Gastroesophageal sphincter (tissue), 4 donors: ENCODE results near the gene WWC1. TPM values are rescaled to one million over a fixed set of nuclear protein-coding genes. Genes with fewer than 3 reads are reported as not detected.
"Not testable (repeated sequence)": the region's sequence is repeated elsewhere in the genome, so short reads cannot be mapped to it uniquely, and the experiment has no call there.

ENCODE experiments used
- ATAC-seq: fragments of 150-250 bp; one replicate; pipeline ENCODE4 v1.9.1; 2016; ENCODE audit warnings: mild to moderate bottlenecking, moderate library complexity
- H3K27ac ChIP-seq, 4 donors: fragments of 200-600 bp; sonication (generic) in 3 of 4; 1 replicate in 3 of 4; 2 replicates in 1 of 4; pipeline ENCODE4 v1.5.1; 2016 to 2019
- H3K27me3 ChIP-seq: fragments of 200-600 bp; sonication (generic); one replicate; pipeline ENCODE4 v1.5.1; 2019
- H3K36me3 ChIP-seq, 2 donors: fragments of 200-600 bp; sonication (generic); one replicate each; pipeline ENCODE4 v1.5.1; 2019; ENCODE audit warnings: control low read depth in 1 of 2
- H3K4me1 ChIP-seq, 3 donors: fragments of 200-600 bp; sonication (generic); 1 replicate in 2 of 3; 2 replicates in 1 of 3; pipeline ENCODE4 v1.5.1; 2016 to 2019; ENCODE audit warnings: control low read depth in 2 of 3
- H3K4me3 ChIP-seq, 2 donors: fragments of 200-600 bp; sonication (generic); one replicate each; pipeline ENCODE4 v1.5.1; 2019; ENCODE audit warnings: mild to moderate bottlenecking in 1 of 2, moderate library complexity in 1 of 2
- H3K9me3 ChIP-seq, 3 donors: fragments of 200-600 bp; sonication (generic); one replicate each; pipeline ENCODE4 v1.5.1; 2017 to 2019; ENCODE audit warnings: control low read depth in 2 of 3
- CTCF ChIP-seq, 4 experiments: fragments of 200-600 bp in 2 of 4; fragments of 450-650 bp in 2 of 4; sonication (generic) in 1 of 4; IDR thresholded peaks; one replicate each; pipeline ENCODE4 v1.5.1; 2017 to 2019; ENCODE audit warnings: antibody characterized with exemption in 4 of 4, mild to moderate bottlenecking in 2 of 4, moderate library complexity in 2 of 4
- EP300 ChIP-seq: sonication (generic); formaldehyde crosslinking; IDR thresholded peaks from one replicate; pipeline ENCODE4 v1.6.1; 2017; ENCODE audit warnings: antibody characterized with exemption, mild to moderate bottlenecking
- POLR2A ChIP-seq, 2 donors: fragments of 450-650 bp; IDR thresholded peaks; one replicate each; pipeline ENCODE4 v1.6.1; 2017; ENCODE audit warnings: antibody characterized with exemption in 2 of 2, mild to moderate bottlenecking in 2 of 2, moderate library complexity in 1 of 2
- POLR2AphosphoS5 ChIP-seq: sonication (generic); formaldehyde crosslinking; IDR thresholded peaks from one replicate; pipeline ENCODE4 v1.6.1; 2017; ENCODE audit warnings: antibody characterized with exemption
- WGBS, 2 donors: methylation state at CpG; one replicate each; pipeline ENCODE4 v1.1.5; 2018; ENCODE audit warnings: low coverage in 1 of 2; 5-methylcytosine and 5-hydroxymethylcytosine counted together
- total RNA-seq, 4 donors: library from RNA; depleted of rRNA; stranded (reverse); fragments of >200 nt; gene quantifications; one replicate each; pipeline ENCODE4 v1.1.0, GENCODE V29; 2016

WWC1 gene
- total RNA-seq, 4 donors from 2014 or later: 0.67 to 6.9 (median 3.8) TPM

GRCh38 chr5:168285696-168286095, 5.7 kb upstream of the WWC1 start:
- no peak overlapping the region for H3K4me3 ChIP-seq
- TF ChIP-seq CTCF (IDR thresholded peaks at IDR 0.05): no peak
- no peak for TF ChIP-seq POLR2AphosphoS5
- TF ChIP-seq POLR2A (IDR thresholded peaks at IDR 0.05): no peak
- no peak for TF ChIP-seq EP300

GRCh38 chr5:168286386-168286785, 5.1 kb upstream of the WWC1 start:
- peaks cover 30% of the 10 kb centered on the region for H3K27me3 ChIP-seq

More at GRCh38 chr5:168285696-168286095, 5.7 kb upstream of the WWC1 start:
- no peak for ATAC-seq
- Histone ChIP-seq H3K27ac (no peak overlapping the region), H3K4me1 (no peaks in the 10 kb centered on the region), H3K36me3 (no peaks in the 10 kb centered on the region), H3K27me3 (peaks cover 24% of the 10 kb centered on the region), H3K9me3 (peaks cover 0 to 22% (median 2%) of the 10 kb centered on the region in 3 donors)
- WGBS, 2 donors: 60 to 81% methylated on average over 2 of the region's 2 CpGs

GRCh38 chr5:168286863-168287262, 4.6 kb upstream of the WWC1 start:
- Histone ChIP-seq H3K9me3 (peaks cover 0 to 22% (median 2%) of the 10 kb centered on the region in 3 donors), H3K27me3 (peaks cover 34% of the 10 kb centered on the region)
- not testable (repeated sequence) for H3K4me1 ChIP-seq, H3K36me3 ChIP-seq, H3K27ac ChIP-seq, H3K4me3 ChIP-seq, ATAC-seq
- 83% methylated on average over 1 of the region's 5 CpGs; no CpG with 5 or more reads in 1 of the 2 donors for WGBS, 2 donors

More at GRCh38 chr5:168286386-168286785, 5.1 kb upstream of the WWC1 start:
- peaks cover 0 to 22% (median 2%) of the 10 kb centered on the region in 3 donors for H3K9me3 ChIP-seq
- whole genome bisulfite sequencing, 2 donors: 0 to 37% methylated on average over 2 to 6 of the region's 6 CpGs
- H3K4me1 ChIP-seq: peaks cover 0 to 3% (median 2%) of the 10 kb centered on the region in 3 donors
- no peak for ATAC-seq
- no peak for TF ChIP-seq POLR2AphosphoS5
- TF ChIP-seq EP300: no peak
- no peak for TF ChIP-seq CTCF (IDR thresholded peaks at IDR 0.05)
- no peak for TF ChIP-seq POLR2A (IDR thresholded peaks at IDR 0.05)
- H3K27ac ChIP-seq: no peak overlapping the region
- no peaks in the 10 kb centered on the region for H3K36me3 ChIP-seq
- no peak overlapping the region for H3K4me3 ChIP-seq

GRCh38 chr5:168287362-168287761, 4.1 kb upstream of the WWC1 start:
- peaks cover 39% of the 10 kb centered on the region for H3K27me3 ChIP-seq
- H3K36me3 ChIP-seq: no peaks in the 10 kb centered on the region
- TF ChIP-seq EP300 (no peak), POLR2A (IDR thresholded peaks at IDR 0.05) (no peak), CTCF (IDR thresholded peaks at IDR 0.05) (no peak), POLR2AphosphoS5 (no peak)
- 86% methylated on average over 3 of the region's 4 CpGs; no CpG with 5 or more reads in 1 of the 2 donors for WGBS, 2 donors
- no peak for ATAC-seq
- no peak overlapping the region for H3K27ac ChIP-seq
- no peak overlapping the region for H3K4me3 ChIP-seq
- peaks cover 0 to 22% (median 2%) of the 10 kb centered on the region in 3 donors for H3K9me3 ChIP-seq
- peaks cover 0 to 12% (median 7%) of the 10 kb centered on the region in 3 donors for H3K4me1 ChIP-seq

- TF ChIP-seq CTCF (IDR thresholded peaks at IDR 0.05): no peak
- TF ChIP-seq POLR2A (IDR thresholded peaks at IDR 0.05): no peak
- TF ChIP-seq EP300: no peak
- TF ChIP-seq POLR2AphosphoS5: no peak
- H3K36me3 ChIP-seq: no peaks in the 10 kb centered on the region
- H3K9me3 ChIP-seq: peaks cover 0 to 20% (median 2%) of the 10 kb centered on the region in 3 donors
- H3K27me3 ChIP-seq: peaks cover 51% of the 10 kb centered on the region
- H3K27ac ChIP-seq: no peak overlapping the region
- WGBS, 2 donors: 49 to 86% methylated on average over 3 to 5 of the region's 22 CpGs
- no peak for ATAC-seq
- H3K4me1 ChIP-seq: peaks cover 0 to 14% (median 7%) of the 10 kb centered on the region in 3 donors
- no peak overlapping the region for H3K4me3 ChIP-seq
Measured at GRCh38 chr5:168288349-168289245, 2.8 kb upstream of the WWC1 start.
